Keratinocyte (primary cell): Measurements from ENCODE around the gene VOPP1. TPM values are rescaled to one million over a fixed set of nuclear protein-coding genes. Genes with fewer than 3 reads are reported as not detected.

Experiments
- DNase-seq: peaks from one replicate; pipeline ENCODE4 v3.0.0-alpha.2; 2011; ENCODE audit warnings: low read depth, missing footprints, low spot score
- FAIRE-seq: peaks from 2 replicates; lab custom pipeline; 2011; peaks lifted over from hg19 to GRCh38; lab: Jason Lieb, UNC
- H2AFZ ChIP-seq: 2 replicates; pipeline ENCODE4 v1.6.0; 2012; ENCODE audit warnings: low read length, control low read depth, inconsistent platforms; ENCODE audit not compliant: control insufficient read depth
- H3K27ac ChIP-seq: 2 replicates; pipeline ENCODE4 v1.5.1; 2011; ENCODE audit warnings: low read length; ENCODE audit not compliant: control insufficient read depth, insufficient read depth
- H3K27me3 ChIP-seq: 3 replicates; pipeline ENCODE4 v1.6.0; 2011; ENCODE audit warnings: low read length; ENCODE audit not compliant: control insufficient read depth, insufficient read depth; ENCODE audit errors: extremely low read depth
- H3K36me3 ChIP-seq, 2 experiments: 2 replicates in 1 of 2; 3 replicates in 1 of 2; pipeline ENCODE4 v1.5.1; 2011; ENCODE audit warnings: low read length in 2 of 2, mild to moderate bottlenecking in 1 of 2; ENCODE audit not compliant: control insufficient read depth in 2 of 2, insufficient read depth in 2 of 2; ENCODE audit errors: extremely low read depth in 1 of 2
- H3K4me1 ChIP-seq: 3 replicates; pipeline ENCODE4 v1.5.1; 2011; ENCODE audit warnings: low read length; ENCODE audit not compliant: control insufficient read depth, insufficient read depth; ENCODE audit errors: extremely low read depth
- H3K4me2 ChIP-seq: 3 replicates; pipeline ENCODE4 v1.6.0; 2011; ENCODE audit warnings: low read depth, low read length; ENCODE audit not compliant: control insufficient read depth, insufficient read depth; ENCODE audit errors: extremely low read depth
- H3K4me3 ChIP-seq, 3 experiments: fragments of 200-600 bp in 1 of 3; sonication (generic) in 1 of 3; 2 replicates in 2 of 3; 3 replicates in 1 of 3; pipeline ENCODE4 v1.5.1; 2011 to 2016; ENCODE audit warnings: low read length in 3 of 3, mild to moderate bottlenecking in 3 of 3, control low read depth in 2 of 3, inconsistent platforms in 1 of 3, low read depth in 1 of 3, mixed read lengths in 1 of 3, mixed run types in 1 of 3, moderate library complexity in 1 of 3; ENCODE audit not compliant: control insufficient read depth in 2 of 3, insufficient read depth in 2 of 3; ENCODE audit errors: extremely low read depth in 1 of 3
- H3K79me2 ChIP-seq: 2 replicates; pipeline ENCODE4 v1.6.0; 2012; ENCODE audit warnings: low read length; ENCODE audit not compliant: control insufficient read depth, insufficient read depth
- H3K9ac ChIP-seq: 3 replicates; pipeline ENCODE4 v1.6.0; 2011; ENCODE audit warnings: low read length; ENCODE audit not compliant: control insufficient read depth, insufficient read depth; ENCODE audit errors: extremely low read depth
- H3K9me1 ChIP-seq: 3 replicates; pipeline ENCODE4 v1.6.0; 2011; ENCODE audit warnings: low read length; ENCODE audit not compliant: control insufficient read depth, insufficient read depth; ENCODE audit errors: extremely low read depth
- H3K9me3 ChIP-seq: 2 replicates; pipeline ENCODE4 v1.5.1; 2012; ENCODE audit warnings: low read depth, low read length; ENCODE audit not compliant: control insufficient read depth
- H4K20me1 ChIP-seq: 3 replicates; pipeline ENCODE4 v1.6.0; 2011; ENCODE audit warnings: low read length; ENCODE audit not compliant: control insufficient read depth, insufficient read depth; ENCODE audit errors: extremely low read depth
- EZH2 ChIP-seq: IDR thresholded peaks from one replicate; pipeline ENCODE4 v1.6.1; 2012; ENCODE audit warnings: inconsistent platforms, mild to moderate bottlenecking, low read length, moderate library complexity
- dilution Hi-C: fragments of 300-500 bp; cut with MboI; formaldehyde crosslinking; loops from one replicate; pipeline ENCODE4 v1.7.0; 2020; ENCODE audit warnings: low sequenced_read_pairs; ENCODE audit not compliant: extremely low pct_ligation_motif_present
- polyA plus RNA-seq, 5 experiments: library from polyadenylated mRNA; depleted of rRNA in 3 of 5; stranded (reverse) in 3 of 5; stranded (forward) in 1 of 5; unstranded in 1 of 5; fragments of >200 nt; gene quantifications; 1 replicate in 1 of 5; 2 replicates in 3 of 5; 3 replicates in 1 of 5; pipeline versions ENCODE4 v1.2.1 to v1.2.3, GENCODE V29; 2011 to 2012; ENCODE audit warnings: missing spikeins in 2 of 5, low read depth in 1 of 5, low replicate concordance in 1 of 5
- TF ChIP-seq, protein P1 (sequence below), 3 experiments: IDR thresholded peaks in 1 of 3; conservative IDR thresholded peaks in 1 of 3; optimal IDR thresholded peaks in 1 of 3; 2 replicates in 2 of 3; 3 replicates in 1 of 3; pipeline versions ENCODE3 to v1.5.1; 2011; ENCODE audit warnings: low read length in 3 of 3, mild to moderate bottlenecking in 3 of 3, moderate library complexity in 2 of 3, control low read depth in 1 of 3, inconsistent platforms in 1 of 3; ENCODE audit not compliant: insufficient read depth in 2 of 3; ENCODE audit errors: extremely low read depth in 1 of 3

Gene VOPP1
- polyA plus RNA-seq, 1 donor (not counting 4 experiments of a cell fraction or from before 2014, with no cell fraction given), result 49.2 TPM

DNA sequence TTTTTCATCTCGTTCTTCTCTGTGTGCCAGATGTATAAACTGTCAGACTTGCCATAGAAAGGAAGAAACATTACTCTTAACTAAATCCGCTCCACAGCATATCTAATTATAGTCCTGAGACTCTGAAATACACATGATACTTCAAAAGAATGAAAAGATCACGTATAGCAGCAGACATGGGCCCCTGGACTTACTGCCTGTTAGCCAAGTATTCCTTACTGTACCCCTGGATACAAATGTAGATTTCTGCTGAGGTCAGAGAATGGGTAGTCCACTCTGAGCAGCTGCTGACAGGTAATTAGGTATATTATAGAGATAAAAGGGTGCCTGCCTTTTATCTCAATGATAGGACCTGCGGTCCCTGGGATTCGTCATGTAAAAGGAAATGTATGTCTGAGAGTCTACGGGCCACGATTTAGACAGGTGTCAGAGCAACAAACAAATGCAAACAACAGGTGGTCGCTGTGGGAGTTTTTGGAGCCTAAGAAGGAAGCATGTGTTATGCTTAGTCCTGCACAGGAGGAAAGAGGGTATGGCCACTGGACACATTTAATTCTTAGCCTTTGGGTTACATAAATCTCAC, 69.4 kb downstream of the VOPP1 start:
- H3K36me3 ChIP-seq, result peaks cover 0 to 6% of the 10 kb centered on the region in 2 experiments
- no peaks in the 10 kb centered on the region for H3K27me3 ChIP-seq
- H2AFZ ChIP-seq, result no peak overlapping the region
- TF ChIP-seq, protein P1, sequence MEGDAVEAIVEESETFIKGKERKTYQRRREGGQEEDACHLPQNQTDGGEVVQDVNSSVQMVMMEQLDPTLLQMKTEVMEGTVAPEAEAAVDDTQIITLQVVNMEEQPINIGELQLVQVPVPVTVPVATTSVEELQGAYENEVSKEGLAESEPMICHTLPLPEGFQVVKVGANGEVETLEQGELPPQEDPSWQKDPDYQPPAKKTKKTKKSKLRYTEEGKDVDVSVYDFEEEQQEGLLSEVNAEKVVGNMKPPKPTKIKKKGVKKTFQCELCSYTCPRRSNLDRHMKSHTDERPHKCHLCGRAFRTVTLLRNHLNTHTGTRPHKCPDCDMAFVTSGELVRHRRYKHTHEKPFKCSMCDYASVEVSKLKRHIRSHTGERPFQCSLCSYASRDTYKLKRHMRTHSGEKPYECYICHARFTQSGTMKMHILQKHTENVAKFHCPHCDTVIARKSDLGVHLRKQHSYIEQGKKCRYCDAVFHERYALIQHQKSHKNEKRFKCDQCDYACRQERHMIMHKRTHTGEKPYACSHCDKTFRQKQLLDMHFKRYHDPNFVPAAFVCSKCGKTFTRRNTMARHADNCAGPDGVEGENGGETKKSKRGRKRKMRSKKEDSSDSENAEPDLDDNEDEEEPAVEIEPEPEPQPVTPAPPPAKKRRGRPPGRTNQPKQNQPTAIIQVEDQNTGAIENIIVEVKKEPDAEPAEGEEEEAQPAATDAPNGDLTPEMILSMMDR (optimal IDR thresholded peaks at IDR 0.05 in 1 of 3, IDR thresholded peaks at IDR 0.05 in 1 of 3, conservative IDR thresholded peaks at IDR 0.05 in 1 of 3; ENCODE audit: extremely low read depth in 1 of 3, insufficient read depth in 2 of 3, low read length in 3 of 3), result no peak
- no peak for TF ChIP-seq EZH2
- H3K9ac ChIP-seq, result no peak overlapping the region
- peaks cover 18% of the 10 kb centered on the region for H3K4me1 ChIP-seq
- no peaks in the 10 kb centered on the region for H3K9me1 ChIP-seq
- H4K20me1 ChIP-seq, result no peaks in the 10 kb centered on the region
- H3K4me3 ChIP-seq, result no peak overlapping the region
- no peak overlapping the region for H3K27ac ChIP-seq
- peaks cover 24% of the 10 kb centered on the region for H3K79me2 ChIP-seq
- FAIRE-seq, result no peak
- H3K4me2 ChIP-seq, result no peak overlapping the region
- dilution Hi-C loops, result no loop called here
- DNase-seq, result no peak
- H3K9me3 ChIP-seq, result no peaks in the 10 kb centered on the region

- H3K9ac ChIP-seq, result no peak overlapping the region
- H3K27ac ChIP-seq, result no peak overlapping the region
- no peak for TF ChIP-seq EZH2
- TF ChIP-seq, protein P1 (optimal IDR thresholded peaks at IDR 0.05 in 1 of 3, IDR thresholded peaks at IDR 0.05 in 1 of 3, conservative IDR thresholded peaks at IDR 0.05 in 1 of 3; ENCODE audit: extremely low read depth in 1 of 3, insufficient read depth in 2 of 3, low read length in 3 of 3), result no peak
- dilution Hi-C loops, result no loop called here
- H3K4me2 ChIP-seq, result no peak overlapping the region
- no peaks in the 10 kb centered on the region for H3K9me3 ChIP-seq
- H4K20me1 ChIP-seq, result no peaks in the 10 kb centered on the region
- H3K4me3 ChIP-seq, result no peak overlapping the region
- peaks cover 18% of the 10 kb centered on the region for H3K4me1 ChIP-seq
- peaks cover 0 to 6% of the 10 kb centered on the region in 2 experiments for H3K36me3 ChIP-seq
- H3K79me2 ChIP-seq, result peaks cover 24% of the 10 kb centered on the region
- FAIRE-seq (no peak), DNase-seq (no peak)
- H2AFZ ChIP-seq, result no peak overlapping the region
- H3K9me1 ChIP-seq, result no peaks in the 10 kb centered on the region
- H3K27me3 ChIP-seq, result no peaks in the 10 kb centered on the region
Measured at GRCh38 chr7:55502124-55502857, 70.0 kb downstream of the VOPP1 start.
